B cell (primary cell): ENCODE results near the gene NANOGP8. TPM values are rescaled to one million over a fixed set of nuclear protein-coding genes. Genes with fewer than 3 reads are reported as not detected.

Source experiments
- ATAC-seq: fragments of 200-7000 bp; cut with Tn5 transposase; one replicate; pipeline ENCODE4 v1.10.0; 2021; ENCODE audit warnings: low read depth, mild to moderate bottlenecking, moderate number of reproducible peaks, moderate library complexity
- CTCF ChIA-PET: fragments of 350-600 bp; sonication (Branson Sonifier 250); formaldehyde crosslinking; loops from one replicate; lab custom pipeline; 2021; ENCODE audit warnings: antibody characterized with exemption, inconsistent platforms; lab: Charles Lee
- POLR2A ChIA-PET: fragments of 350-600 bp; sonication (Branson Sonifier 250); formaldehyde crosslinking; loops from one replicate; lab custom pipeline; 2021; ENCODE audit warnings: antibody characterized with exemption; lab: Charles Lee
- DNase-seq: peaks from one replicate; pipeline ENCODE4 v3.0.0; 2013
- H2AFZ ChIP-seq: 2 replicates; pipeline ENCODE4 v1.6.1; 2012; ENCODE audit warnings: mild to moderate bottlenecking, low read depth, low read length; ENCODE audit not compliant: insufficient read depth, poor library complexity, severe bottlenecking
- H3K27ac ChIP-seq, 2 donors: 1 replicate in 1 of 2; 2 replicates in 1 of 2; pipeline ENCODE4 v1.5.1; 2012 to 2013; ENCODE audit warnings: low read length in 2 of 2, mild to moderate bottlenecking in 2 of 2, moderate library complexity in 1 of 2
- H3K27me3 ChIP-seq, 4 experiments: fragments of 200-600 bp in 1 of 4; sonication (generic) in 1 of 4; replicated peaks in 1 of 4; 1 replicate in 2 of 4; 2 replicates in 2 of 4; pipeline versions ENCODE4 v1.6.1 to v1.7.0; 2013 to 2016; ENCODE audit warnings: low read length in 3 of 4, mild to moderate bottlenecking in 2 of 4, mixed read lengths in 1 of 4, moderate library complexity in 1 of 4; ENCODE audit not compliant: insufficient read depth in 4 of 4, control insufficient read depth in 3 of 4; ENCODE audit errors: control extremely low read depth in 1 of 4
- H3K36me3 ChIP-seq, 2 experiments: replicated peaks in 1 of 2; 1 replicate in 1 of 2; 2 replicates in 1 of 2; pipeline versions ENCODE4 v1.6.1 to v1.7.1; 2013; ENCODE audit warnings: low read length in 1 of 2; ENCODE audit not compliant: insufficient read depth in 2 of 2, control insufficient read depth in 1 of 2; ENCODE audit errors: control extremely low read depth in 1 of 2, extremely low read depth in 1 of 2
- H3K4me1 ChIP-seq, 2 donors: fragments of 200-600 bp in 1 of 2; sonication (generic) in 1 of 2; 1 replicate in 1 of 2; 2 replicates in 1 of 2; pipeline versions ENCODE4 v1.5.1 to v1.6.1; 2013 to 2017; ENCODE audit warnings: low read length in 2 of 2; ENCODE audit not compliant: control insufficient read depth in 2 of 2, insufficient read depth in 2 of 2
- H3K4me2 ChIP-seq: replicated peaks from 2 replicates; pipeline ENCODE3; 2012; ENCODE audit warnings: mild to moderate bottlenecking, low read depth, low read length; ENCODE audit not compliant: poor library complexity, severe bottlenecking
- H3K4me3 ChIP-seq, 5 experiments: fragments of 200-600 bp in 1 of 5; sonication (generic) in 1 of 5; 1 replicate in 3 of 5; 2 replicates in 2 of 5; pipeline versions ENCODE4 v1.5.1 to v1.7.0; 2011 to 2016; ENCODE audit warnings: low read length in 4 of 5, mild to moderate bottlenecking in 4 of 5, low read depth in 2 of 5, control low read depth in 1 of 5, moderate library complexity in 1 of 5; ENCODE audit not compliant: insufficient read depth in 1 of 5; ENCODE audit errors: control extremely low read depth in 1 of 5, extremely low read depth in 1 of 5
- H3K79me2 ChIP-seq: fragments of 200-600 bp; sonication (generic); one replicate; pipeline ENCODE4 v1.6.0; 2016; ENCODE audit warnings: low read length; ENCODE audit not compliant: control insufficient read depth, insufficient read depth
- H3K9ac ChIP-seq: fragments of 200-600 bp; sonication (generic); 2 replicates; pipeline ENCODE4 v1.6.1; 2017; ENCODE audit warnings: mild to moderate bottlenecking, low read length, moderate library complexity
- H3K9me3 ChIP-seq, 3 donors: one replicate each; pipeline versions ENCODE4 v1.6.1 to v1.7.1; 2013; ENCODE audit warnings: low read length in 2 of 3; ENCODE audit not compliant: control insufficient read depth in 2 of 3, insufficient read depth in 1 of 3; ENCODE audit errors: control extremely low read depth in 1 of 3
- H4K20me1 ChIP-seq: 2 replicates; pipeline ENCODE4 v1.6.0; 2012; ENCODE audit warnings: mild to moderate bottlenecking, low read length; ENCODE audit not compliant: insufficient read depth, control insufficient read depth, poor library complexity, severe bottlenecking
- H3K27ac Mint-ChIP-seq: one replicate; pipeline ENCODE4 v1.8.0; 2021; ENCODE audit warnings: mixed read lengths
- H3K27me3 Mint-ChIP-seq: one replicate; pipeline ENCODE4 v1.8.0; 2021; ENCODE audit warnings: mixed read lengths
- H3K4me1 Mint-ChIP-seq: one replicate; pipeline ENCODE4 v1.8.0; 2021; ENCODE audit warnings: mixed read lengths
- H3K4me3 Mint-ChIP-seq: one replicate; pipeline ENCODE4 v1.8.0; 2021; ENCODE audit warnings: mixed read lengths
- H3K9me3 Mint-ChIP-seq: one replicate; pipeline ENCODE4 v1.8.0; 2022; ENCODE audit warnings: mixed read lengths; ENCODE audit not compliant: insufficient read depth
- EZH2 ChIP-seq: IDR thresholded peaks from 2 replicates; pipeline ENCODE4 v1.6.1; 2012; ENCODE audit warnings: borderline replicate concordance, low read depth, mild to moderate bottlenecking, moderate library complexity, low read length; ENCODE audit not compliant: insufficient read depth, poor library complexity, severe bottlenecking
- WGBS: methylation state at CpG from one replicate; pipeline ENCODE4 v1.1.5; 2013; ENCODE audit warnings: missing lambda C conversion rate; ENCODE audit not compliant: insufficient coverage; 5-methylcytosine and 5-hydroxymethylcytosine counted together
- intact Hi-C: fragments of 100-400 bp; cut with micrococcal nuclease; formaldehyde crosslinking; loops from one replicate; pipeline ENCODE4 v1.10.0; 2022
- polyA plus RNA-seq: library from polyadenylated mRNA; depleted of rRNA; stranded (reverse); fragments of >200 nt; gene quantifications from 2 replicates; pipeline ENCODE4 v1.2.3, GENCODE V29; 2012
- total RNA-seq, 2 donors: library from RNA; stranded (reverse); fragments of 120-200 nt in 1 of 2; gene quantifications; 1 replicate in 1 of 2; 2 replicates in 1 of 2; pipeline versions ENCODE4 v1.2.3 to v1.2.4, GENCODE V29; 2013 to 2022
- TF ChIP-seq, protein P1 (sequence below): fragments of 200-600 bp; IDR thresholded peaks from one replicate; pipeline ENCODE4 v1.8.0; 2022; ENCODE audit warnings: antibody characterized with exemption, mild to moderate bottlenecking

Gene NANOGP8
- total and polyA plus RNA-seq, 2 donors (not counting 1 experiment from before 2014, with no cell fraction given): 0.18 TPM; not detected in 1

DNA sequence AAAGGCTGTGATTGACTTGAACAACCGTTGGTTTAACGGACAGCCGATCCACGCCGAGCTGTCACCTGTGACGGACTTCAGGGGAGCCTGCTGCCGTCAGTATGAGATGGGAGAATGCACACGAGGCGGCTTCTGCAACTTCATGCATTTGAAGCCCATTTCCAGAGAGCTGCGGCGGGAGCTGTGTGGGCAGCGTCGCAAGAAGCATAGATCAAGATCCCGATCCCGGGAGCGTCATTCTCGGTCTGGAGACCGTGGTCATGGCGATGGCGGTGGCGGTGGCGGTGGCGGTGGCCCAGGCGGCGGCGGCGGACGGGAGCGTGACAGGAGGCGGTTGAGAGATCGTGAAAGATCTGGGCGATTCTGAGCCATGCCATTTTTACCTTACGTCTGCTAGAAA lies 7.8 kb upstream of the NANOGP8 start:
- 97% methylated on average over 18 of the region's 33 CpGs for WGBS
- TF ChIP-seq, protein P1, sequence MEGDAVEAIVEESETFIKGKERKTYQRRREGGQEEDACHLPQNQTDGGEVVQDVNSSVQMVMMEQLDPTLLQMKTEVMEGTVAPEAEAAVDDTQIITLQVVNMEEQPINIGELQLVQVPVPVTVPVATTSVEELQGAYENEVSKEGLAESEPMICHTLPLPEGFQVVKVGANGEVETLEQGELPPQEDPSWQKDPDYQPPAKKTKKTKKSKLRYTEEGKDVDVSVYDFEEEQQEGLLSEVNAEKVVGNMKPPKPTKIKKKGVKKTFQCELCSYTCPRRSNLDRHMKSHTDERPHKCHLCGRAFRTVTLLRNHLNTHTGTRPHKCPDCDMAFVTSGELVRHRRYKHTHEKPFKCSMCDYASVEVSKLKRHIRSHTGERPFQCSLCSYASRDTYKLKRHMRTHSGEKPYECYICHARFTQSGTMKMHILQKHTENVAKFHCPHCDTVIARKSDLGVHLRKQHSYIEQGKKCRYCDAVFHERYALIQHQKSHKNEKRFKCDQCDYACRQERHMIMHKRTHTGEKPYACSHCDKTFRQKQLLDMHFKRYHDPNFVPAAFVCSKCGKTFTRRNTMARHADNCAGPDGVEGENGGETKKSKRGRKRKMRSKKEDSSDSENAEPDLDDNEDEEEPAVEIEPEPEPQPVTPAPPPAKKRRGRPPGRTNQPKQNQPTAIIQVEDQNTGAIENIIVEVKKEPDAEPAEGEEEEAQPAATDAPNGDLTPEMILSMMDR: no peak
- TF ChIP-seq EZH2: no peak
- ChIA-PET POLR2A (no interaction called here), CTCF (no interaction called here)
- no peak overlapping the region for H3K4me3 ChIP-seq
- H3K9ac ChIP-seq: no peak overlapping the region
- Mint-ChIP-seq H3K4me1 (no peaks in the 10 kb centered on the region), H3K27ac (no peak overlapping the region), H3K9me3 (no peaks in the 10 kb centered on the region), H3K27me3 (peaks cover 4% of the 10 kb centered on the region), H3K4me3 (no peak overlapping the region)
- no peak overlapping the region for H2AFZ ChIP-seq
- H3K4me1 ChIP-seq: no peaks in the 10 kb centered on the region
- H3K9me3 ChIP-seq: no peaks in the 10 kb centered on the region
- no peaks in the 10 kb centered on the region for H3K36me3 ChIP-seq
- intact Hi-C loops: no loop called here
- H3K4me2 ChIP-seq: no peak overlapping the region
- no peaks in the 10 kb centered on the region for H3K27me3 ChIP-seq
- DNase-seq (no peak), ATAC-seq (no peak)
- no peaks in the 10 kb centered on the region for H4K20me1 ChIP-seq
- no peak overlapping the region for H3K27ac ChIP-seq
- no peaks in the 10 kb centered on the region for H3K79me2 ChIP-seq

- TF ChIP-seq, protein P1: no peak
- no peak for TF ChIP-seq EZH2
- no peak overlapping the region for H3K9ac ChIP-seq
- no peaks in the 10 kb centered on the region for H3K79me2 ChIP-seq
- H3K27me3 ChIP-seq: no peaks in the 10 kb centered on the region
- intact Hi-C loops: no loop called here
- H3K4me1 Mint-ChIP-seq: no peaks in the 10 kb centered on the region
- no peaks in the 10 kb centered on the region for H3K4me1 ChIP-seq
- no peak overlapping the region for H3K4me3 ChIP-seq
- DNase-seq: no peak
- H2AFZ ChIP-seq: no peak overlapping the region
- no peak overlapping the region for H3K27ac Mint-ChIP-seq
- ChIA-PET POLR2A (no interaction called here), CTCF (no interaction called here)
- H3K36me3 ChIP-seq: no peaks in the 10 kb centered on the region
- no peak for ATAC-seq
- H3K27ac ChIP-seq: no peak overlapping the region
- H3K9me3 ChIP-seq: no peaks in the 10 kb centered on the region
- no peaks in the 10 kb centered on the region for H4K20me1 ChIP-seq
- 97% methylated on average over 15 of the region's 18 CpGs for WGBS
- H3K9me3 Mint-ChIP-seq: no peaks in the 10 kb centered on the region
- peaks cover 2% of the 10 kb centered on the region for H3K27me3 Mint-ChIP-seq
- no peak overlapping the region for H3K4me2 ChIP-seq
- H3K4me3 Mint-ChIP-seq: no peak overlapping the region
Observed at GRCh38 chr15:35092311-35092710, 7.2 kb upstream of the NANOGP8 start.
